Right atrium auricular region (tissue), 2 donors: ENCODE measurements around the gene ZC3H14. TPM values are rescaled to one million over a fixed set of nuclear protein-coding genes. Genes with fewer than 3 reads are reported as not detected.
A peak's percentile ranks its signal among the peaks of the same experiment; 100 is the strongest.

Source experiments
- DNase-seq: peaks from one replicate; pipeline ENCODE4 v3.0.0-alpha.2; 2019; ENCODE audit warnings: low spot score
- H3K27ac ChIP-seq, 2 donors: fragments of 200-600 bp; sonication (generic); 1 replicate in 1 of 2; 2 replicates in 1 of 2; pipeline ENCODE4 v1.5.1; 2016 to 2019
- H3K27me3 ChIP-seq, 2 donors: fragments of 200-600 bp; sonication (generic); one replicate each; pipeline versions ENCODE4 v1.5.1 to v1.6.0; 2017 to 2019
- H3K36me3 ChIP-seq: fragments of 200-600 bp; sonication (generic); one replicate; pipeline ENCODE4 v1.5.1; 2016
- H3K4me1 ChIP-seq, 2 donors: fragments of 200-600 bp; sonication (generic); one replicate each; pipeline versions ENCODE4 v1.5.1 to v1.6.0; 2017 to 2019
- H3K4me3 ChIP-seq, 2 donors: fragments of 200-600 bp; sonication (generic); 1 replicate in 1 of 2; 2 replicates in 1 of 2; pipeline ENCODE4 v1.5.1; 2017 to 2019; ENCODE audit warnings: mild to moderate bottlenecking in 1 of 2, moderate library complexity in 1 of 2
- H3K9me3 ChIP-seq, 2 donors: fragments of 200-600 bp; sonication (generic); one replicate each; pipeline ENCODE4 v1.5.1; 2019
- total RNA-seq, 2 donors: library from RNA; depleted of rRNA; stranded (reverse); fragments of >200 nt; gene quantifications; one replicate each; pipeline ENCODE4 v1.1.0, GENCODE V29; 2016
- TF ChIP-seq, protein P1 (sequence below), 2 donors: fragments of 200-600 bp; sonication (generic); IDR thresholded peaks; one replicate each; pipeline ENCODE4 v1.5.1; 2019; ENCODE audit warnings: antibody characterized with exemption in 2 of 2

Gene ZC3H14
- total RNA-seq, 2 donors from 2014 or later = 45.1 to 59.9 TPM

DNA sequence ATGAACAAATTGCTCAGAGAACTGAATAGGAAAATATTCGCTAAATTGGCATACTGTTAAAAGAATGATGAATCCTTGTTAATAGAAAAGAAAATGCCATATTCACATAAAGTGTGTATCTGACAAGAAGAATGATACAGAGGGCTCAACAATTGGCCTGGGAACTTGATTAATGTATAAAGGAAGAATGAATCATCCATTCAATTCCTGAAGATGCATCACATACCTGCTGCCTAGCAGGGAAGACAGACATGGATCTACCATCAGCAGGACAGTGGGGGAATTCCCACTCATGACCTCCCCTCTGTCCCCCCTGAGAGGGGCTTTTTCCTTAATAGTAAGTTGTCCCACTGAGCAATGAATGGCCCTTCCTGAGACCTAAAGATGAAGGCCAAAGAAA is 21.5 kb upstream of the ZC3H14 start:
- peak overlapping the region in 1 of 2 donors; percentile 9 for H3K27ac ChIP-seq
- H3K27me3 ChIP-seq = no peaks in the 10 kb centered on the region
- H3K9me3 ChIP-seq = no peaks in the 10 kb centered on the region
- peaks cover 19% of the 10 kb centered on the region for H3K36me3 ChIP-seq
- TF ChIP-seq, protein P1, sequence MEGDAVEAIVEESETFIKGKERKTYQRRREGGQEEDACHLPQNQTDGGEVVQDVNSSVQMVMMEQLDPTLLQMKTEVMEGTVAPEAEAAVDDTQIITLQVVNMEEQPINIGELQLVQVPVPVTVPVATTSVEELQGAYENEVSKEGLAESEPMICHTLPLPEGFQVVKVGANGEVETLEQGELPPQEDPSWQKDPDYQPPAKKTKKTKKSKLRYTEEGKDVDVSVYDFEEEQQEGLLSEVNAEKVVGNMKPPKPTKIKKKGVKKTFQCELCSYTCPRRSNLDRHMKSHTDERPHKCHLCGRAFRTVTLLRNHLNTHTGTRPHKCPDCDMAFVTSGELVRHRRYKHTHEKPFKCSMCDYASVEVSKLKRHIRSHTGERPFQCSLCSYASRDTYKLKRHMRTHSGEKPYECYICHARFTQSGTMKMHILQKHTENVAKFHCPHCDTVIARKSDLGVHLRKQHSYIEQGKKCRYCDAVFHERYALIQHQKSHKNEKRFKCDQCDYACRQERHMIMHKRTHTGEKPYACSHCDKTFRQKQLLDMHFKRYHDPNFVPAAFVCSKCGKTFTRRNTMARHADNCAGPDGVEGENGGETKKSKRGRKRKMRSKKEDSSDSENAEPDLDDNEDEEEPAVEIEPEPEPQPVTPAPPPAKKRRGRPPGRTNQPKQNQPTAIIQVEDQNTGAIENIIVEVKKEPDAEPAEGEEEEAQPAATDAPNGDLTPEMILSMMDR (IDR thresholded peaks at IDR 0.05) = no peak
- no peak overlapping the region for H3K4me3 ChIP-seq
- no peak for DNase-seq
- peaks cover 0 to 47% of the 10 kb centered on the region in 2 donors for H3K4me1 ChIP-seq

DNA sequence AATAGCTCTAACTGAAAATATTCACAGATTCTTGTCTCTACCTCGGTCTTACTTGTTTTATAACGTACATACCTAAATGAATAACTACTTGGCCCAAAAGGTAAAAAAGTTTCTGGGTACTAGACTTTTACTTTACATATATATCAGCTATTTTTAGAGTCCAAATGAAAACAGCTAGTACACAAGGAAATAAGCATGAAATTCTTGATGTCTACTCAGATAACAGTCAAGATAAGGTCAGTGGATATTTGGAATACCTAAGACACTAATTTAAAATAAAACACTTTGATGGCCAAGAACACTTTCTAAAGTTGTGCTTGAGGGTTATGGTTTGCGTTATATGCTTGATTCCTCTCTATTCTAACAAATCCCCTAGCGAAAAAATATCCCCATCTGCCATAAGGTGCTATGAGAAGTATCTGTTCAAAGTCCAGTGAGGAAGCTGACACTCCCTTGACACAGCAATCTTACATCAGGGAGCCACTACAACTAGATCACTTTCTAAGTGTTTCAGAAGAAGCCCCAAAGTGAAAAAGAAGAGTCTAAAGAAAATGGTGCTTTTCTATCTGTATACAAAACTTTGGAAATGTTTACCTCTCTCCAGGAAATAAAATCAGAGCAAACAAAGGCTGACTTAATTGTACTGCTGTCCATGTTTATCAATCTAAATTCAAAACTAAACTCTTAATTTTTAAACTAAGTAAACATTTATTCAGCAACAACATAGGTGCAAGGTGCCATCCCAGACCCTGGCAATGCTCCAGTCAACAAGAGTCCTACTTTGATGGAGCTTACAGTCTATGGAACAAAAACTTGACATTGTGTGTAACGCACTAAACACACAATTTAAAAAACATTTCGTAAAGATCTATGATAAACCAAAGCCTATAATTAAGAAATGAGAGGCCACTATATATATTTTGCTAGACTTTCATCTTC is 19.7 kb upstream of the ZC3H14 start:
- H3K4me1 ChIP-seq = peaks cover 0 to 36% of the 10 kb centered on the region in 2 donors
- H3K27me3 ChIP-seq = no peaks in the 10 kb centered on the region
- H3K36me3 ChIP-seq = peaks cover 24% of the 10 kb centered on the region
- TF ChIP-seq, protein P1 (IDR thresholded peaks at IDR 0.05) = no peak
- no peak for DNase-seq
- no peak overlapping the region for H3K27ac ChIP-seq
- H3K9me3 ChIP-seq = no peaks in the 10 kb centered on the region
- H3K4me3 ChIP-seq = no peak overlapping the region

DNA sequence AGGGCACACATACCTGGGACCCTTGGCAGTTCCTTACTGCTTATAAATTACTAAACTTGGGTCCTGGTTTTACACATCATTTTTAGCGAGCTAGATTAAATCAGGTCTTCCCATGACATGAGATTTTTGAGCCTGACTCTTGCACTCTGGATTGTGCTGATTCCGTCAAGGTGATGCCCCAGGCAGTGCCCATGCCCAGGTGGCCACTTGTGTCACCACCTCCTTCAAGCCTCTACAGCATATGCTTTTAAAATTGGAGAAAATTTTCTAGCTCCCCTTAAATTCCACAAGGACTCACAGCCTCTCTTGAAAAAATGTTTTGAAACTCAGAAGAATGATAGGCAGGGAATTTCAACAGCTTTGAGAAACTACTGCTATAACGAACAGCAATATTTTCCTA is 17.6 kb upstream of the ZC3H14 start:
- Histone ChIP-seq H3K27ac (no peak overlapping the region), H3K4me1 (peaks cover 0 to 42% of the 10 kb centered on the region in 2 donors), H3K27me3 (no peaks in the 10 kb centered on the region), H3K4me3 (no peak overlapping the region), H3K36me3 (peaks cover 38% of the 10 kb centered on the region), H3K9me3 (no peaks in the 10 kb centered on the region)
- no peak for DNase-seq
- TF ChIP-seq, protein P1 (IDR thresholded peaks at IDR 0.05) = no peak

DNA sequence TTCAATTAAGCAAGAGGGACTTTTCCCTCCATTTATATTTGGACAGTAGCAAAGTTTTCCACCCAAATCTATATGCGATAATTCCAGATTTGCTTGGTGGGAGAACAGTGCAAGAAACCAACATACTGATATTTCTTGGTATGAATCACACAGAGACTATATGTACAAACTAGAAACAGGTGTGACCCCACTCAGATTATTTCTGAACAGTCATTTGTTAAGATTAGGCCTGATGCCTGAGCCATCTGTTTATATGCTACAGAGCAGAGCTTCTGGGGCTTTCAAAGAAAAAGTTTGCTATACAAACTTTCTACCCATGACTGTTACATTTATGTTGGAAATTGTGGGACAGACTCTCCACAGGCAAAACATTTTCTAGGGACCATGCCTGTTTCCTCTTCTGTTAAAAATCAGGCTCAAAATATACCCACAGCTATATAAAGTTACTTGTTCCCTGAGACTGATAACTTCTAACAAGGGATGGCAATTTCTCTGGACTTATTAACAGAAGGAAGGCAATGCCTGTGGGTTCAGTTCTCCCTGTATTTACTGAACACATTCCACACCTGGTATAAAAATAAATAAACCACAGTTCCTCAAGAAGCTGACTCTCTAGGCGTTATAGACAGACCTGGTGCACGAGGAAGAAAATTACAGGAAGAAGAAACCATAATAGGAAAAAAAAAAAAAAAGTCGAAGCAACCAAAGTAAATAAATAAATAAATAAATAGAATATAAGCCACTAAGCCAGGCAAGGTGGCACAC is 16.0 kb upstream of the ZC3H14 start:
- DNase-seq = no peak
- Histone ChIP-seq H3K9me3 (no peaks in the 10 kb centered on the region), H3K27ac (no peak overlapping the region), H3K4me1 (peaks cover 0 to 39% of the 10 kb centered on the region in 2 donors), H3K36me3 (peaks cover 38% of the 10 kb centered on the region), H3K27me3 (no peaks in the 10 kb centered on the region), H3K4me3 (no peak overlapping the region)
- TF ChIP-seq, protein P1 (IDR thresholded peaks at IDR 0.05) = no peak

DNA sequence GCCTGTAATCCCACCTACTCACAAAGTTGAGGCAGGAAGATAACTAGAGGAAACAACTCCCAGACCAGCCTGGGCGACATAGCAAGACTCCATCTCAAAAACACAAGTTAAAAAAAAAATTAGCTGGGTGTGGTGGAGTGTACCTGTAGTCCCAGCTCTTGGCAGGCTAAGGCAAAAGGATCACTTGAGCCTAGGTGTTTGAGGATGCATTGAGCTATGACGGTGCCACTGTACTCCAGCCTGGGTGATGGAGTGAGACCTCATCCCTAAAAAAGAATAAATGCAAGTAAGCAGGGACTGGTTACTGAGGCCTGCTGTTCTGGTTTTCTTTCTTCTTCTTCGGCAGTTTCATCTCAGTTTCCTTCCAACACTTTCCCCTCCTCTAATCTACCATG is 15.5 kb upstream of the ZC3H14 start:
- no peak for DNase-seq
- no peaks in the 10 kb centered on the region for H3K9me3 ChIP-seq
- H3K36me3 ChIP-seq = peaks cover 38% of the 10 kb centered on the region
- no peak overlapping the region for H3K27ac ChIP-seq
- H3K4me3 ChIP-seq = no peak overlapping the region
- H3K27me3 ChIP-seq = no peaks in the 10 kb centered on the region
- TF ChIP-seq, protein P1 (IDR thresholded peaks at IDR 0.05) = no peak
- H3K4me1 ChIP-seq = peaks cover 0 to 44% of the 10 kb centered on the region in 2 donors
